Stimulated activated CD4-positive, alpha-beta T cell treated with anti-CD3 and anti-CD28 coated beads, TNF-alpha, amount 100 ng/mL, for 4 hours (primary cell): Measurements from ENCODE around the gene ANK3.

ENCODE experiments used
- DNase-seq, 3 experiments: peaks; one replicate each; pipeline ENCODE4 v3.0.0-alpha.2; 2020; ENCODE audit warnings: low read depth in 3 of 3

ANK3 gene

GRCh38 chr10:60377042-60377352 lies 12.7 kb downstream of the ANK3 start:
- no peak for DNase-seq

DNA sequence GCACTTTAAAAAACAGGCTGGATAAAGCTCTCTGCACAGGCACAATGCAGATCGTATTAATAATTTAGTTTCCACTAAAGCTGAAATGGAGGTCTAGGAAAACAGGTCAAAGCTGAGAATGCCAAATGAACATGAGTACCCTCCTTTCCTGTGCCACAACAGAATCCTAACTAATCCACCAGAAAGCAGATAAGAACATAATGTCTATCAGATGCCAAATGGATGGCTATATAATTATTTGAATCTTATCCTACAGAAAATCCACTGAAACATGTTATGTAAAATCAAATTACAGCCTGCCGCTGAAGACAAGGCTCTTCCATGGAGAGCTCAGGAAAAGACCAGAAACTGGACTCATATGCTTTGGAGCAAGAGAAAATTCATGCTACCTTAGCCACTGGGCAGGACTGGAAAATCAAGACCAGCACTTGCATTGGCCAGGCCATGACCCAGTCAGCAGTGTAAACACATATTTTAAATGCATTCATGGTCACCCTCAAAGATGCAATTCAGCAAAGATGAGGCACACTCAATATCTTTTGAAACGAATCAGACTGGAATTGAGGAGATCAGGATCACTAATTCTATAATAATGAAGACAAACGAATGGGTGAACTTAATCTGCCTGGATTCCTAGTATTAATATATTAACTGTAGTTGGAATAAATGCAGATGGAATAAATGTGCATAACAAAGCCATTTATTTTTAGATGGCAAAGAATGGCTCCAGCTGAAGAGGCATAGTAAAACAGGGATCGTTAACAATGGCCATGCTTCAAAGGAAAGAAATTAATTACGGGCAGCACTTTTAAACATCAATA lies 13.2 kb downstream of the ANK3 start:
- DNase-seq: no peak

DNA sequence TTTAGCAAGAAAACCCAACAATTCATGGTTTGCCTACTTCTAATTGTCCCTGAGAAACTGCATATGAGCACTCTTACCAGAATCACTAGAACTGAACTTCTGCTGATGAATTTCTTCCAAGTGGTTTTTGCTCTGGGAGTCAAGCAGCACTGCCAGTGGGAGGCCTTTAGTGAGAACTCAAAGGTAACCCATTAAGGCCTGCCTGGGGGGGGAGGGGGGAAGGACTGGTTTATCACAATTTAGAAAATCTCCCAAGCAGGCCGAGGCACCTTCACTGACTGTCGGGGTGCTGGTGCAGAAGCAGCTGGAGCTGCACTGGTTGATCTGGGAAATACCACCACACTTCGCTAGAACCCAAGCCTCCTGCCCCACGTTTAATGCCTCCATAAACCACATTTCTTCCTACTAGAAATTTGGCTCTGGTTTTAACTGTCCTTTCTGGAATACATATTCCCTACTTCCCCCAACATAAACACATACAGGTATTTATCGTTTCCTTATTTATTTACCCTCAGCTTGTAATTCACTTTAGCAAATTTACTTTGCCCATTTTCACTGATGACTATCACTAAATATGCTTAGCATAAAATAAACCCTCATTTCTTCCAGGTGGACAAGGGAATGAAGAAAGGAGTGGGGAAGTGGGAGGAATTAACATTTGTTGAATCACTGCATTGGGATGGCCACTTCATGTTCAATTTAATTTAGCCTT lies 14.2 kb downstream of the ANK3 start:
- no peak for DNase-seq

DNA sequence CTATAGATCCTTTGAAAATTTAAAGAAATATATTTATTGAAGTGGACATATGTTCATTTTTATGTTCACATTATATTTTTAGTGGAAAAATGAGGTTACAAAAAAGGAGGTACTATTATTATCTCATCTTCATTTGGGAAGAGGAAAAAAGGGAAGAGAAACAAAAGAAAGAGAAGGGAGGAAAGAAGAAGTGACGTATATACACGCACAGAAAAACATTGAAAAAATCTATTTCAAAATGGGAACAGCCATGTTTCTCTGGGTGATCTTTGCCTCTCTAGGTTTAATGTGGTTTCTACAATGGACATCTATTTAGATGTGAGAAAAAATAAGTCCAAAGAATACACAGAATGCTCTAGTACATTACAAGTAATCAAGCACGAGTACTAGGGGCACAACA lies 14.8 kb downstream of the ANK3 start:
- DNase-seq: no peak

GRCh38 chr10:60372436-60372835 lies 17.2 kb downstream of the ANK3 start:
- no peak for DNase-seq

- no peak for DNase-seq
Measured at GRCh38 chr10:60369547-60369930, 20.1 kb downstream of the ANK3 start.

DNA sequence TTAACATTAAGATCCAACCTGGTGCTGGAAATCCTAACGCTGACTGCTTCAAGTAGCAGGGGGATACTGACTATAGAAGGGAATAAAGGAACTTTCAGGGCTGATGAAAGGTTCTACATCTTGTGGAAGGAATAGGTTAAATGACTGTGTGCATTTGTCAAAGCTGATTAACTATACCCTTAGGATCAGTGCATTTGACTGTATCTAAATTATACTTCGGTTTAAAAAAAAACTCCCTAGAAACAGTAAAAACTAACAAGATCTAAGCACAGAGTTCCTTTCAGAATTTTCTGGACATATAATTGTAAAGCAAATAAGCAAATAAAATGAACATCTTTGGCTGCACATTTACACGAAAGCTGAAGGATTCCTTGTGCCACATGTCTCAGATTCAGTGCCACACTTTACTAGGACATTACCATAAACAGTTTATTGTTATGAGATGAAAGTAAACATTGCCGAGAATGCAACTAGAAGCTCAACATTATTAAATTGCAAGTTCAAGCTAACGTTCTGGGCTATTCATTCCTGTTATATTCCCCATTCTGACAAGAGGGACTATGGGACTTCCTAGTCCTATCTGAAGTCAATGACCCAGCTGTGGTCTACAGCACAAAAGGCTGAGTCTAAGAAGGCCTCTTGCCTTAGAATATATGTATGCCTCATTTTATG lies 20.7 kb downstream of the ANK3 start:
- DNase-seq: no peak

DNA sequence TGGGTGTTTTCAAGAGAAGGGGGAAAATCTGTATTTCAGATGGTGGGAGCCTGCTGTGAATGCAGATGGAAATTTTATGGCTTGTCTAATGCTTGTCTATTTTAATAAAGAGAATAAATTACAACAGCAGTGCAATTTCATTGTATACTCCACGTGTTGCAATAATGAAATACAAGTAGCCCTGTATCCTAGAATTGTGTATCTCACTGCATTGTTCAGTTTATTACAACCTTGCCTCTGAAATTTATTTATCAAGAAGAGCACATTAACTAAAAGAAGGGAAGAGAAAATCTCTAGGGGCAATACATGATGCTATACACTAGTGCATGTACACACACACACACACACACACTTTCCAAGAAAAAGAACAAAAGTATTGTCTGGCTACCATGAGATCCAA lies 21.8 kb downstream of the ANK3 start:
- no peak for DNase-seq

DNA sequence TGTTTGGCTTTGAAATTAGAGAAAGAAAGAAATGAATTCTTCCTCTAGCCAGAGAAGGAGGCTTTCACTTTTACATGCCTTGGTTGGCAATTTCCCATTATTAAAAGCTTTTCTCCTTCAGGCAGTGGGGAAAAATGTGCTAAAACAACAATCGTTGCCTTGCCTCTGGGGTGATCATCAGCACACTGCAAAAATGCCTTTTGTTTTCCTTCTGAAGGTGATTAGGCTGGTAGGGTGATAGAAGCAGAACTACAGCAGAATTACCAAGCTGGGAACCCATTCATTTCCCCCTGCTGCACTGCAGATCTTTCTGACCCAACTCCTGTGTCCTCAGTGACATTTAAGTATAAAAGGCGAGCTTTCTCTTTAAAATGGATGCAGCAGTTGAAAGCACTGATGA lies 22.2 kb downstream of the ANK3 start:
- DNase-seq: no peak

DNA sequence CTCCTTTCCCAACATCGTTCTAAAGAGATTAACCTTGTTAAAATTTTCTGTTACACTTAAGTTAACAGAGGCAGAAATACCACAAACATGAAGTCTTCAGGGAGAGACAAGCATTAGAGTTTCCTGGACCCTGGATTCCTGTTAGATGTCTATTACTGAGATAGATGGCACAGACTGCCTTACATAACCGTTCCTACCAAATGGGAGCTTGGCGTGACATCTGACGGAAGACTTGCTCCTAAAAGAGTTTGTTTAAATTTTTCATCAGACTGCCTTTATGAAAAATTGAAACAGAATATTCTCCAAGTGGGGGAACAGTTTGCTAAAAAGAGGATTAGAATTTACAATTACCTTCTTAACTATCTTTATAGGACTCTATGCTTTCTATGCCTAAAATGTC lies 22.7 kb downstream of the ANK3 start:
- no peak for DNase-seq

GRCh38 chr10:60363187-60363586 lies 26.5 kb downstream of the ANK3 start:
- no peak for DNase-seq

- DNase-seq: no peak
Measured at GRCh38 chr10:60362461-60362860, 27.2 kb downstream of the ANK3 start.

DNA sequence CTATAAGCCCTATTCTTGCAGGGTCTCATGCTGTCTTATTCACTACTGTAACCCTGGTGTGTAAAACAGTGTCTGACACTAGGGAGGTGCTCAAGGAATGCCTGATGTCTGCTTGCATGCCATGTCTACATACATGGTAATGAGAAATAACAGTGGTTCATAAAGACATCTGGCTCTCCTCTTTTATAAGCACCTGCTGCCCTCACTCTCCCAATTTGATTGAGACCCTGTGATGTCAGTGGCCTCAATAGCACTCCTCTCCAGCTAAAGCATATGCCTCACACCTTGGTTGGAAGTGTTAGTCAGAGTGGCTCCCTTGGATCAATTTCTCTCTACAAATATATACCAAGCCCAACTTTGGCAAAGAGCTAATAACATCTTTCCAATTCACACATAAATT lies 30.6 kb downstream of the ANK3 start:
- no peak for DNase-seq

- DNase-seq: no peak
Measured at GRCh38 chr10:60358282-60358681, 31.4 kb downstream of the ANK3 start.

DNA sequence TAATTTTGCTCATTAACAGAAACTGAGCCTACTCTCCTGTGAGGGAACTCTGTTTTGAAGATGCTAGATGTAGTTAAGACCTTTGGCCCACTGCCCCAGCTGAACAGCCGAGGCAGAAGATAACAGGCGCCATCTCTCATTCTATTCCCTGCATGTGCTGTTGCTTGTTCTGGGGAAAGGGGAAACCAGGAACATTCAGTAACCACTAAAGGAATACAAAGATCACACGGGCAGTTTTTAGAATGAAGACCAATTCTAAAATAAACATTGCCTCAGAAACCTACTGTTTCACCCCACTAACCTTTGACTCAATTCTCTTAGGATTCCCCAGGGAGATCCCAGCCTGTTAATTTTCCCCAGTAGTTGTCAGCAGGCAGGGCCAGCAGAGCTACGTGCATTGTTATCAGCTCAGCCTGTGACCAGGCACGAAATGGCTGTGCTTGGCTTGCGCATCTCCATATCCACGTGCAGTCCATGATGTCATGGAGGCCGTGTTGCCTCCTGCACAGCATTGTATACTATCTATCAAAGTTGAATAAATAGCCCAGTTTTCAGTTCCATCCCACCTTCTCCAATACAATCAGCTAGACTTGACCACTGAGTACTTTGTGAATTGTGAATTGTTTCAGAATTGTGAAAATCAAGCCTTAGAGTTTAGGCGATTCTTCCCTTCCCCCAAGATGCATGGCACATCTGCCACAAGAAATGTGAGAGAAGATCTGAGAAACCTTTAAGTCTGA lies 36.0 kb downstream of the ANK3 start:
- DNase-seq: no peak

DNA sequence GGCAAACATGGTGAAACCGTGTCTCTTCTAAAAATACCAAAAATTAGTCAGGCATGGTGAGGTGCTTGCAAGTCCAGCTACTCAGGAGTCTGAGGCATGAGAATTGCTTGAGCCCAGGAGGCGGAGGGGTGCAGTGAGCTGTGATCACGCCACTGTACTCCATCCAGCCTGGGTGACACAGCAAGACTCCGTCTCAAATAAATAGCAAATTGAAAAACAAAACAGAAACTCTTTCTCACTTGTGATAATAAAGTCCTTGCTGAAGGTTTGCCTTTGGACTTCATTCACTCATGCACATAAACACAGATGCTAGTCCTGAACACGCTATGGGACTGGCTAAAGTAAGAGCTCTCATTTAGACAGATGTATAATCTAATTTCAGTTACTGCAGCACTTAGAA lies 37.6 kb downstream of the ANK3 start:
- no peak for DNase-seq

DNA sequence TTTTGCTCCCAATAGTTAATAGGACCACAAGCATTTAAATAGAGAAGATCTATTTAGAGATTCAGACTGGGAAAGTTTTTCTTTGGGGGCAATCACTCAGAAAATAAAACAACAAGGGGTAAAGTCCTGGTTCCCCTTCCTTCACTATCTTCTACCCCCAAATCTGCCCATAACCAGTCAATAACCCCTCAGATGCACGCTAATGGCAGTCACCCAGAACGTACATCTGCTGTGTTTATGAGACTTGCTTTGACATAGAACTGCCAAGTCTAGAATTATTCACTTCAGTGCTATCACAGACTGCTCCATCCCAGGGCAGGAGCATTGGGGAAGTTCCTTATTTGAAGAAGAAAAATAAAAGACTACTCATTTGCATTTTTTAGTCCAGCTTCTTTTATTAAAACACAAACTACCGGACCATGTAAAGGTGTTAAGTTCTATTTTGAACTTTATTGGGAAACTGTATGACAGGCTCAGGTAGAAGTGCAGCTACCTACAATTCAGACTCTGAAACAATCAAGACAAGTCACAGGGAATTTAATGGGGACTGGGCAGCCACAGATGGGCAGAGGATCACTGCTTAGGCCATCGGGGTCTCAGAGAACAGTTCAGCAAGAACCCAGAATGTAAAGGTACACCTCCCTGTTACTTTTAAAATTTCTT lies 38.4 kb downstream of the ANK3 start:
- DNase-seq: no peak

GRCh38 chr10:60350400-60350799 lies 39.3 kb downstream of the ANK3 start:
- DNase-seq: no peak

DNA sequence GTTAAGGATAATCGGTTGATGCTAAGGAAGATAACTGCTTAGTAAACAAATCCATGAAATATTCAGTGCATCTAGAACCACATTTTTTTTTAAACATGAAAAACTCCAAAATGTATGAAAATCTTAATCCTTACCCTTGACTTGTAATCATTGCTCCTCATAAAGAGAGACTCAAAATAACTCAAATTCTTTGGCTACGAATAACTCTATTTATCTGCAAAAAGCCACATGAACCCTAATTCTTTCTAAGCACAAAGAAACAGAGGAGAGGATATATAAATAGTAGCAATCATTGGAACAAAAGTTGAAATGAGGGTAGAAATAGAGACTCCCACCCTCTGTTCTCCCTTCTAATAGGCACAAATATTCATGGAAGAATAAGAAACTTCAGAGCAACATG lies 40.2 kb downstream of the ANK3 start:
- DNase-seq: no peak

DNA sequence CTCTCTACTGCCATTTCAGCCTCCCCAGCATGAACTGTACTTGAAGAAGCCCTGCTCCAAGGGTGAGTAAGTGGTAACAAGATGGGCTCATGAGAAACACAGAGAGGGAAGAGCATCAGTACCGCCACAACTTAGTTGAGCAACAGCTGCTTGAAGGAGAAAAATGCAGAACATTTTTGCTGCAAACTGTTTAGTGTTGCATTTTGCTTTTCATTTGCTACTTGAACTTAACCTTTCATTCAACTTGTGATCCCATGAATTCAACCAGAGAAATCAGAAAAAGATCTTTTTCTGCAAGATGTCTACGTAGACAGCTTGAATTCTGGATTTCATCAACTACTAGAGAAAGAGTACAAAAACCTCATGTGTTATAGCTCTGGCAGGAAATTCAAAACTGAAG lies 40.7 kb downstream of the ANK3 start:
- no peak for DNase-seq

GRCh38 chr10:60347270-60347669 lies 42.4 kb downstream of the ANK3 start:
- DNase-seq: no peak

GRCh38 chr10:60346661-60347060 lies 43.0 kb downstream of the ANK3 start:
- no peak for DNase-seq
